Fibroblast of the conjunctiva (primary cell): ENCODE measurements around the gene CAPN10.

Source experiments
- DNase-seq: peaks from one replicate; pipeline ENCODE4 v3.0.0-alpha.2; 2010; ENCODE audit warnings: low read depth

CAPN10 gene

DNA sequence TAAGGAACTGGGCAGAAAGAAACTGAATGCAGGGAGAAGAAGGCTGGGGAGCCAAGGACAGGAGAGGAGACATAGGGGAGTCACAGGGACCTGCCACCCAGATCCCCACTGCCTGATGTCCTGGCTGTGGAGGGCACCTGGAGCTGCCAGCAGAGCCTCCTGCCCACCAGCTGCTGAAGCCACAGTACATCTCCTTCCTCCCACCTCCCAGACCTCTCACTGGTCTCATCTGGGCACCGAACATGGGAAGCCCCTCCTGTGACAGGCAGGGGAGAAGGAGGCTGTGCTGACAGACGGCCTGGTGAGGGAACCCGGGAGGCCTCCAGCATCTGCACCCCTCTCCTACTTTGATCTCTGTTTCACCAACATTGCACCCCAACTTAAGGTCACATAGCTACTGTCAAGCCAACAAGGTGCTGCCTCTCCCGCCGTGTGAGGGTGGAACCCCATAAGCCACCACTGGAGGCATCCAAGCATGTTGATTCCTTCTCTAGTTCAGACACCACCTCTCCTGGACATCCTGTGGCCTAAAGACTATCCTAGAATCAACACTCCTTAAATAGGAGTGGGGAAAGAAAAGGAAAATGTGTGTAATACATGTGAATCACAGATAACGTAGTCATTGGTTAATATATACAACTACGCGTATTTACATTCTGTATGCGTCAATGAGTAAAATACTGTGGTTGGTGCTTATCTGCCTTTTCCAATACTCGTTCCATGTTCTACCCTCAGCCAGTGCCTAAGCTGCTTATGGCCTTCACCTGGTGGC lies 21.8 kb upstream of the CAPN10 start:
- DNase-seq: no peak

- DNase-seq: no peak
Observed at GRCh38 chr2:240565333-240566202, 21.0 kb upstream of the CAPN10 start.

DNA sequence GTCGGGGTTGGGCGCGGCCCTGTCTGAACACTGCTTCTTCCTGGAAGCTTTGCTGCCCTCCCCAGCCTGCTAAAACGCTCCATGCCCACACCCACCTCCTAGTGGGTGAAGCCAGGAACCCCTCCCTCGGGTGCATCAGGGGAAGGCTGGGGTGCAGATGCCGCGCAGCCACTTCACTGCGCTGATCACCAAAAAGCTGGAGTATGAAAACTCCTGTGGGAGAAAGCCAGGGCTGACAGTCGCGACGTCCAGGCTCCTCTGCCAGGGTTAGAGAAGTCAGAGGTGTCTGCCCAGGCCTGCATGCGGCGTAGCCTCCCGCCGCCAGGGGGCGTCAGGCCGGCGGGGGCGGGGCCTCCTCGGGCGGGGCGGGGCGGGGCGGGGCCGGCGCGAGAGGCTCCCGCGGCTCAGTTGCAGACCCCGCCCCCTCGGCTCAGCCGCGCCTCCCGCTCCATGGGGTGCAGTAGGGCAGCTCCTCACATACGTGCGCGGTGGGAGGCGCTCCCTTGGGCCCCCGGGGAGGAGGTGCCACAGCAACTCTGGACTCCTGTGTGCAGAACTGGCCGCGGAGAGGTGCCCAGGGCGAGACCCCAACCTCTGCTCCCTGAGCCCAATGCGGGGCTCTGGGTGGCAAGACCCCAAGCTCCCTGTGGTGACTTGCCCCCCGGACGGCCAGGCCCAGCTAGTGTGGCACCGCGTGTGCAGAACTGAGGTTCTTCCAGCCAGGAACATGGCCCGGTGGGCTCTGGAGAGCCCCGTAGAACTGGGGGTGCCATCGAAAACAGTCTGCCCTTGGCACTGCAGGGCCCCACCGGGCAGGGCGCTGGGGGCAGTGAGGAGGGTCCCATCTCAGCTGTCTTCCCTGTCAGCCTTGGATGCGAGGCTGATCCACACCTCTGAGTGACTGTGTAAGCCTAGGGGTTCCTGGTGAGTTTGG lies 20.1 kb upstream of the CAPN10 start:
- DNase-seq: peak; percentile 65

DNA sequence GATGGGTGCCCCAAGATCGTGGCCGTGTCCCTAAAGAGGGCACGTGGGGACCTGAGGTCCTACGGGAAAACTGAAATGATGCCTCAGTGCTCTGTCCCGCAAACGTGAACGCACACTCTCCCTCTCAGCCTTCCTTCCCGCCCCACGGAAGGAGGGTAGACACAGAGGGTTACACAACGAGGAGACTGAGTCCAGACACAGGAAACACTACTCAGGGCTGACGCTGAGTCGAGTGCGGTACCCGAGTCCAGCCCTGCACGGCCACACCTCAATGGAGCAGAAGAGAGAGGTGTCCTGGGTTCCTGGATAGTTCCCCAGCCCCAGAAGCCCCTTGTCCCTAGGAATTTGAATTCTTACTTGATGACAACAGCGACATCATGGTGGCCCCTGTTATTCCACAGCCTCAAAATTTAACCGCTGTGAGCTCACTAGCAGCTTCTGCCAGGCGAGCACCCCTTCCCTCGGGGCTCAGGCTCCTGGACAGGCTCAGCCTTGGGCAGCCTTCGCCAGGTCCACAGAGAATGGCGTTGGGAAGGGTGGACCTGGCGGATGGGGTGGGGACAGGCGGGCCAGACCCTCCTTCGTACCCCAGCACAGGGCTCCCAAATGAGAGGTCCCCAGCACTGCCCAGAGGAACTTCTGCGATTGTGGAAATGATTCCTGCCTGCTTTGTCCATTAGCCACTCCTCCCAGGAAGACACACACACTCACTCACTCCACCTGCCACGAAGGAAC lies 19.2 kb upstream of the CAPN10 start:
- no peak for DNase-seq

GRCh38 chr2:240567872-240568677 lies 18.5 kb upstream of the CAPN10 start, which contains the start of gene RNPEPL1:
Gene RNPEPL1 (plus strand): TSS chr2:240568484. CDS start chr2:240568587, 103 bp downstream.
- no peak for DNase-seq

DNA sequence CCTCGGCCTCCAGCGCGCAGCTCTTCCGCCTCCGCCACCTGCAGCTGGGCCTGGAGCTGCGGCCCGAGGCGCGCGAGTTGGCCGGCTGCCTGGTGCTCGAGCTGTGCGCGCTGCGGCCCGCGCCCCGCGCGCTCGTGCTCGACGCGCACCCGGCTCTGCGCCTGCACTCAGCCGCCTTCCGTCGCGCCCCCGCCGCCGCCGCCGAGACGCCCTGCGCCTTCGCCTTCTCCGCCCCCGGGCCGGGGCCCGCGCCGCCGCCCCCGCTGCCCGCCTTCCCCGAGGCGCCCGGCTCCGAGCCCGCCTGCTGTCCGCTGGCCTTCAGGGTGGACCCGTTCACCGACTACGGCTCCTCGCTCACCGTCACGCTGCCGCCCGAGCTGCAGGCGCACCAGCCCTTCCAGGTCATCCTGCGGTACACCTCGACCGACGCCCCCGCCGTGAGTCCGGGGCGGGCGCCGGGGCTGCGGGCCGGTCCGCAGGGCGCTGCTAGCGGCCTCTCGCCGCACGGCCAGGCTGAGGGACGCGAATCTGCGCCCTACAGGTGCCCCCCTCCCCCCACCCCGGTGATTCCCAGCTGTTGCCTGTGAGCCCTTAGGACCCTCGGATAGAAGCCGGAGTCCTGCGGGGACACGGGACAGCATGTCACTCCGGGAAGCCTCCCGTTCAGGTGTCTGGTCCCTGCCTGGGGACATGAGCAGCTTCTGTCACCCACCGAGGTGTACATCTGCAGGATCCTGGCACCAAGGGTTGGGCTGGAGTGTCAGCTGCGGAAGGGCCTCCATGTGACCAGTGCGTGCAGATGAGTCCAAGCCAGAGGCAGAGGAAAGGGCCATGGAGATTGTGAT lies 17.6 kb upstream of the CAPN10 start:
- DNase-seq: no peak

GRCh38 chr2:240569523-240569997 lies 17.0 kb upstream of the CAPN10 start:
- no peak for DNase-seq

DNA sequence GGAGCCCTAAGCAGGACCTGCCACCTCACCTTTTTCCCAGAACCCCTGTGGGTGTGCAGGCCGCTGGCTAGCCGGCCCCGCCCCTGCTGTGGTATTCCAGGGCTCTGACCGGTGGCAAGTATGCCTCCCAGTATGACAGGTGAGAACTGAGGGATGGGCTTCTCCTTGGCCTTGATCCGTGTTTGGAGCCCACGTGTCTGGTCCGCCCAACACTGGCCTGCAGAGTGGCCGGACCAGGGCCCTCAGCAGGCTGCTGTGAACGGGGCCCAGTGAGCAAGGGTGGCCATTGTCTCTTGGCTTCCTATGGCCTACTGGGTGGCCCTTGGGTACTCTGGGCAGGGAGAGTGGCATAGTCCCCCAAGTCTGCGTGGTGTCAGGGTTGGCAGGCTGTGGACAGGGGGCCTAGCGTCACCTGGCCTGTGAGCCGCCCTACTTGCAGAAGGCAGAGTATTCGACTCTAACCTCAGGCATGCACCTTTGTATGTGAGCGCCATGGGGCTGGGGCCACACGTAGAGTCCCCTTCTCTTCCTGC lies 16.5 kb upstream of the CAPN10 start:
- no peak for DNase-seq

GRCh38 chr2:240570531-240571313 lies 15.8 kb upstream of the CAPN10 start:
- DNase-seq: no peak

DNA sequence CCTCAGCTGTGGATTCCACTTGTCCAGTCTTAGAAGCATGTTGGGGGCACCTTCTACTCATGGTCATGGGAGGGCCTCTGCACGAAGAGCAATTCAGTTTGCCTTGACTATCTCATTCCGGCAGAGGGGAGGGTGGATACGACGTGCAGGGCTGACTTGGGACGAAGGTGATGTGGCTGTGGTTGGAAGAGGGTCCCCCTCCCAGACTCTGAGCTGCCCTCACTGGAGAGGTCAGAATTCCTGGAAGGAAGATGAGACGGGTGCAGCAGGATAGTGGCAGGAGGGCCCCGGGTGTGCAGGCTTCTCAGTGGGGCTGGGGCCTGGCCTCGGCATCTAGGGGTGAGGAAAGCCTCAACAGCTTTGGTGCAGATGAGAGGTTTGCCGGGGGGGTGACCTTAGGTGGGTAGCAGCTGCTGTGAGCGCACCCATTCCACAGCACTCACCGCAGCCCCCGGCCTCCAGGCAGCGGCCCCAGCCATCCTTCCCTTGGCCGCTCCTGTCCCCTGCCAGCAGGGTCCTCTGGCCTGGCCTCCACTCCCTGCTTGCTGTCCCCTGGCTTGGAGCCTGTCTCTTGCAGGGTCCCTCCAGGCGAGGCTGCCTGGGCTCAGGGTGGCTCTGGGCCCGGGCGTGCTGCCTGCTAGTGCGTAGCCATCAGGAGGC lies 15.1 kb upstream of the CAPN10 start:
- DNase-seq: no peak

DNA sequence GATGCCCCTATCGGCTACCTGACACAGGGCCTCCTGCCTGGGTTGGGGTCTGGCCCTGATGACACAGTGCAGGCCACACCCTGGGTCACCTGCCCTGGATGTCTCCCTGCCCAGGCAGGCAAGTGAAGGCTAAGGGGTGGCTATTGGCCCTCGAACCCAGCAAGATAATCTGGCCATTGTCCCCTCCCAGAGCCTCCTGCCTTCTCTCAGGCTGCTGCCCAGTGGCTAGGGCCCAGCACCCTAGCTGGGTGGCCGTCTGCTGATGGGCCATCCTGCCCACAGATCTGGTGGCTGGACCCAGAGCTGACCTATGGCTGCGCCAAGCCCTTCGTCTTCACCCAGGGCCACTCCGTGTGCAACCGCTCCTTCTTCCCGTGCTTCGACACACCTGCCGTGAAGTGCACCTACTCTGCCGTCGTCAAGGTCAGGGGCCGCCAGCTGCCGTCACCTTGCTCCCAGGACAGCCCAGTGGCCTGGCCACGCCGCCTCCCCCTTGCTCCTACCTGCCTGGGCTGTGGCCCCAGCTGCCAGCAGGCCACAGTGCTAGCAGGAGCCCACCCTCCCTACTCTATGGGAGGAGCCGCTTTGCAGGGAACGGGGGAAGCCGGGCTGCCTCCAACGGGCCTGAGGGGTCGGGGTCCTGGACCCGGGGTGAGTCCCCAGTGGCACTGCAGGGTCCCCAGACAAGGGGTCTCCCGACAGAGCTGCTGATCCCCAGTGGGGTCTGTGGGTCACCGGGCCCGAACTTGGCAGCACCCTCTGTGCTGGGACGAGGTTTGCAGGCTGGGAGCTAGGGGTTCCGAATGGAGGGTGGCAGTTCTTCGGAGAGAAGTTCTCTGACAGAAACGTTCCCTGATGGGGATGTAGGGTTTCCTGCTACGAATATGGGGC lies 14.1 kb upstream of the CAPN10 start:
- no peak for DNase-seq

DNA sequence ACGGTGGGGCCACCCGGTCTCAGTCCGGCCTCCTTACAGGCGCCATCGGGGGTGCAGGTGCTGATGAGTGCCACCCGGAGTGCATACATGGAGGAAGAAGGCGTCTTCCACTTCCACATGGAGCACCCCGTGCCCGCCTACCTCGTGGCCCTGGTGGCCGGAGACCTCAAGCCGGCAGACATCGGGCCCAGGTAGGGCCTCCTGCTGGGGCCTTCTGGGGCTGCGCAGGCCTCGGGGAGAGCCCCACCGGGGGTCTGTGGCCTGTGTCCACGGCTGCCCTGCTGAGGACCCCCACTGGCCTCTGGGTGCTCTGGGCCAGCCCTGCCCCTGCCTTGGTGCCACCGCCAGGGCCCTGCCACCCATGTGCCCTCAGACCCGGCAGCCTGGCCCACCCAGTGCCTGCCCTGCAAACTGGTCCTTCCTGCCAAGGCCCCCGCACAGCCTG lies 13.4 kb upstream of the CAPN10 start:
- no peak for DNase-seq

DNA sequence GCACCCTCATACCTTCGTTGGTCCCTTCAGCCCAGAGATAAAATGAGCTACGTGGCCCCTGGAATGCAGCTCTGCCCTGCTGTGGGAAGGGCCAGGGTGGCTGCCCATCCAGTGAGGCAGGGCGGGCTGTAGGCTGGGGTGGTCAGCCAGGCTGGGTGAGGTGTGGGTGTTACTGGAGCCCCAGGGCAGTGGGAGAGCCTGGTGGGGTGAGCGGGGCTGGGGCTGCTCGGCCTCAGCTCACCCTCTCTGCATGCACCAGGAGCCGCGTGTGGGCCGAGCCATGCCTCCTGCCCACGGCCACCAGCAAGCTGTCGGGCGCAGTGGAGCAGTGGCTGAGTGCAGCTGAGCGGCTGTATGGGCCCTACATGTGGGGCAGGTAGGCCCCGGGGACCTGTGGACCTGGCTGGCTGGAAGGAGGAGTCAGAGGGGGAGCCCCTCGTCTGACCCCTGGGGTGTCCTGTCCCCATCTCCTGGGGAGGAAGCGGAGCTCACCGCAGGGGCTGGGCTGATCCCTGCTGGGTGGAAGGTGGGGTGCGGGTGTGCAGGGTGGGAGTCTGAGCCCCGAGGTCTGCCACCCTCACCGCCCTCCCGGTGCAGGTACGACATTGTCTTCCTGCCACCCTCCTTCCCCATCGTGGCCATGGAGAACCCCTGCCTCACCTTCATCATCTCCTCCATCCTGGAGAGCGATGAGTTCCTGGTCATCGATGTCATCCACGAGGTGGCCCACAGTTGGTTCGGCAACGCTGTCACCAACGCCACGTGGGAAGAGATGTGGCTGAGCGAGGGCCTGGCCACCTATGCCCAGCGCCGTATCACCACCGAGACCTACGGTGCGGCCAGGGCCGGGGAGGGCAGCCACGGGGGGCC lies 12.8 kb upstream of the CAPN10 start:
- no peak for DNase-seq

DNA sequence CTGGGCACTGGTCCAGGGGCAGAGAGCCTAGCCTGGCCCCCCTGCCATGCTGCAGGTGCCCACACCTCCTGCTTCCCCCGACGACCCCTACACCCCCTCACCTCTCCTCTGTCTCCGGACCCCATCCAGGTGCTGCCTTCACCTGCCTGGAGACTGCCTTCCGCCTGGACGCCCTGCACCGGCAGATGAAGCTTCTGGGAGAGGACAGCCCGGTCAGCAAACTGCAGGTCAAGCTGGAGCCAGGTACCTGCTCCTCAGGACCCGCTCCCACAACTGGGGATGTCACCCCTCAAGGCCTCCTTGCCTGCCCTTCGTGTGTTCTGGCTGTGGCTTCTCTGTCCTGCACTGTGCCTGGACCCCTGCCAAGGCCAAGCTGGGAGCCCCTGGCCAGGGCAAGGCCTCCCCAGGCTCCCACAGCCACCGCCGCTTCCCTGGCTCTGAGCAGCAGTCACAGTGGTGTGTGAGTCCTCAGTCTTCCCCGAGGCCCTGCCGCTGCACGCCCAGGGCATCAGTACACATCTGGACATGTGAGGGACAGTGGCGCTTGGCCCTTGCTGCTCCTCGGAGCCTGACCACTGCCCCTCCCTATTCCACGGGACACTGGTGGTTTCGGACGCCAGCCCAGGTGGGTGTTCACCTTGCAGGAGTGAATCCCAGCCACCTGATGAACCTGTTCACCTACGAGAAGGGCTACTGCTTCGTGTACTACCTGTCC lies 12.0 kb upstream of the CAPN10 start:
- DNase-seq: no peak
